ENCODE data around the gene CCDC122.

- no peak for TF ChIP-seq CTCF (IDR thresholded peaks at IDR 0.05; ENCODE audit: insufficient read depth, low read length)
- no peak for TF ChIP-seq REST (IDR thresholded peaks at IDR 0.05; ENCODE audit: insufficient replicate concordance, low read depth)
- no peak for TF ChIP-seq POLR2AphosphoS5 (IDR thresholded peaks at IDR 0.05; ENCODE audit: low read depth)
- TF ChIP-seq SPI1 (IDR thresholded peaks at IDR 0.05; ENCODE audit: borderline replicate concordance, low read depth), result no peak
- TF ChIP-seq GABPA (IDR thresholded peaks at IDR 0.05; ENCODE audit: low read depth), result no peak
Measured at GRCh38 chr13:43880214-43880855, 795 bp upstream of the CCDC122 start.

Data from HL-60 (cell line).